HepG2 (cell line): ENCODE data around the gene PRKCD. TPM values are rescaled to one million over a fixed set of nuclear protein-coding genes. Genes with fewer than 3 reads are reported as not detected.

Experiments
- ATAC-seq: fragments of 200-7000 bp; cut with Tn5 transposase; 3 replicates; pipeline ENCODE4 v1.9.1; 2020; ENCODE audit warnings: mild to moderate bottlenecking, moderate library complexity
- BruUV-seq: library from RNA; stranded (reverse); fragments of 400-500 nt; replicated peaks from 2 replicates; lab custom pipeline; 2021; lab: Mats Ljungman, UMichigan
- CTCF ChIA-PET: fragments of 300-600 bp; formaldehyde crosslinking; extraction: SDS; loops from one replicate; lab custom pipeline; 2021; ENCODE audit warnings: low total read pairs, inconsistent platforms, low intra/inter-chr PET ratio; lab: Yijun Ruan, JAX
- POLR2A ChIA-PET: fragments of 350-600 bp; sonication (Branson Sonifier 250); formaldehyde crosslinking; loops from one replicate; lab custom pipeline; 2020; ENCODE audit warnings: antibody characterized with exemption, inconsistent platforms; lab: Yijun Ruan, JAX
- DNase-seq: peaks from one replicate; pipeline ENCODE4 v3.0.0-alpha.2; 2015; ENCODE audit warnings: low spot score
- FAIRE-seq: peaks from 3 replicates; lab custom pipeline; 2011; peaks lifted over from hg19 to GRCh38; lab: Jason Lieb, UNC
- H2AFZ ChIP-seq: one replicate; pipeline ENCODE4 v1.6.1; 2011; ENCODE audit warnings: low read length, inconsistent platforms
- H3K27ac ChIP-seq: fragments of 300-600 bp; 3 replicates; pipeline ENCODE4 v1.8.0; 2011; ENCODE audit warnings: mixed run types, mild to moderate bottlenecking, mixed read lengths, low read length, inconsistent platforms; ENCODE audit not compliant: insufficient read depth; ENCODE audit errors: extremely low read length
- H3K27me3 ChIP-seq, 2 experiments: fragments of 200-600 bp in 1 of 2; 2 replicates in 1 of 2; 3 replicates in 1 of 2; pipeline versions ENCODE4 v1.6.0 to v1.8.0; 2011; ENCODE audit warnings: low read length in 2 of 2, mild to moderate bottlenecking in 2 of 2, moderate library complexity in 2 of 2, inconsistent platforms in 1 of 2; ENCODE audit not compliant: insufficient read depth in 2 of 2, control insufficient read depth in 1 of 2
- H3K36me3 ChIP-seq, 2 experiments: fragments of 200-600 bp in 1 of 2; replicated peaks in 1 of 2; 2 replicates in 1 of 2; 3 replicates in 1 of 2; pipeline versions ENCODE4 v1.5.1 to v1.8.0; 2011; ENCODE audit warnings: low read length in 2 of 2, inconsistent platforms in 1 of 2; ENCODE audit not compliant: insufficient read depth in 2 of 2, control insufficient read depth in 1 of 2
- H3K4me1 ChIP-seq: 2 replicates; pipeline ENCODE4 v1.5.1; 2012; ENCODE audit warnings: low read length, inconsistent platforms; ENCODE audit not compliant: insufficient read depth
- H3K4me2 ChIP-seq: 2 replicates; pipeline ENCODE4 v1.6.0; 2011; ENCODE audit warnings: low read depth, low read length, inconsistent platforms
- H3K4me3 ChIP-seq, 3 experiments: fragments of 200-600 bp in 1 of 3; sonication (generic), shearing (Covaris generic) in 1 of 3; replicated peaks in 1 of 3; 2 replicates each; pipeline ENCODE4 v1.5.1; 2011 to 2016; ENCODE audit warnings: low read length in 3 of 3, inconsistent platforms in 2 of 3, low read depth in 2 of 3, mild to moderate bottlenecking in 2 of 3, control low read depth in 1 of 3, mixed read lengths in 1 of 3; ENCODE audit not compliant: insufficient read depth in 1 of 3
- H3K79me2 ChIP-seq: one replicate; pipeline ENCODE4 v1.6.1; 2011; ENCODE audit warnings: low read length, inconsistent platforms; ENCODE audit not compliant: insufficient read depth
- H3K9ac ChIP-seq: 2 replicates; pipeline ENCODE4 v1.6.0; 2011; ENCODE audit warnings: mild to moderate bottlenecking, low read depth, low read length, inconsistent platforms; ENCODE audit not compliant: insufficient read depth
- H3K9me3 ChIP-seq: 2 replicates; pipeline ENCODE4 v1.5.1; 2012; ENCODE audit warnings: mild to moderate bottlenecking, low read length
- H4K20me1 ChIP-seq: 2 replicates; pipeline ENCODE4 v1.6.0; 2011; ENCODE audit warnings: inconsistent platforms, mild to moderate bottlenecking, low read length, moderate library complexity; ENCODE audit not compliant: insufficient read depth
- GLI4 ChIP-seq: sonication (generic); formaldehyde crosslinking; IDR thresholded peaks from 2 replicates; pipeline ENCODE4 v1.5.1; 2020; ENCODE audit warnings: missing genetic modification reagents, mild to moderate bottlenecking, moderate library complexity, borderline replicate concordance
- HMG20B ChIP-seq: conservative IDR thresholded peaks from 2 replicates; pipeline ENCODE4 v1.6.1; 2016; ENCODE audit warnings: missing genetic modification reagents, missing compliant biosample characterization
- HMGA1 ChIP-seq: sonication (generic); formaldehyde crosslinking; conservative IDR thresholded peaks from 2 replicates; pipeline ENCODE4 v1.4.0; 2020; ENCODE audit warnings: missing genetic modification reagents
- RAD21 ChIP-seq: fragments of 450-650 bp; formaldehyde crosslinking; IDR thresholded peaks from 2 replicates; pipeline ENCODE4 v1.5.0; 2020; ENCODE audit warnings: mild to moderate bottlenecking
- RARA ChIP-seq: IDR thresholded peaks from 2 replicates; pipeline ENCODE4 v1.6.1; 2016; ENCODE audit warnings: missing genetic modification reagents, missing compliant biosample characterization
- SYNCRIP ChIP-seq: fragments of 200-400 bp; formaldehyde crosslinking; IDR thresholded peaks from 2 replicates; pipeline ENCODE4 v1.6.1; 2018; ENCODE audit warnings: mild to moderate bottlenecking, low read depth, low read length; ENCODE audit not compliant: insufficient read depth
- TCF7 ChIP-seq: sonication (generic); IDR thresholded peaks from 2 replicates; pipeline ENCODE4 v1.6.1; 2016; ENCODE audit warnings: antibody characterized with exemption, low read depth
- ZEB1 ChIP-seq: IDR thresholded peaks from 2 replicates; pipeline ENCODE4 v1.6.1; 2012; ENCODE audit warnings: mild to moderate bottlenecking, low read depth, inconsistent platforms; ENCODE audit not compliant: insufficient replicate concordance
- ZNF556 ChIP-seq: sonication (generic); formaldehyde crosslinking; IDR thresholded peaks from 2 replicates; pipeline ENCODE4 v1.4.0; 2020; ENCODE audit warnings: mild to moderate bottlenecking, missing genetic modification reagents, borderline replicate concordance
- ZNF776 ChIP-seq: sonication (generic); formaldehyde crosslinking; IDR thresholded peaks from 2 replicates; pipeline ENCODE4 v1.4.0; 2020; ENCODE audit warnings: mild to moderate bottlenecking, missing genetic modification reagents
- ZNF780A ChIP-seq: sonication (generic); formaldehyde crosslinking; IDR thresholded peaks from 2 replicates; pipeline ENCODE4 v1.8.0; 2022; ENCODE audit warnings: mild to moderate bottlenecking, missing genetic modification reagents, moderate library complexity
- WGBS: methylation state at CpG from one replicate; pipeline ENCODE4 v1.1.6; 2017; ENCODE audit warnings: low lambda C conversion rate; 5-methylcytosine and 5-hydroxymethylcytosine counted together
- in situ Hi-C: cut with HindIII; loops from 2 replicates; pipeline ENCODE4 v1.10.0; 2017; ENCODE audit warnings: low pct_unique_long_range_greater_than_20kb; ENCODE audit not compliant: extremely low pct_ligation_motif_present
- intact Hi-C: fragments of 100-400 bp; cut with micrococcal nuclease; formaldehyde crosslinking; loops from one replicate; pipeline ENCODE4 v1.10.0; 2022; ENCODE audit not compliant: unreplicated experiment
- polyA plus RNA-seq, 8 experiments: library from polyadenylated mRNA; depleted of rRNA in 3 of 8; stranded (reverse) in 7 of 8; unstranded in 1 of 8; fragments of >200 nt; fragmentation: Illumina TruSeq in 4 of 8; extraction: Trizol in 4 of 8; gene quantifications; 2 replicates each; pipeline versions ENCODE4 v1.2.1 to v1.2.3, GENCODE V29; 2011 to 2016; ENCODE audit warnings: low read depth in 4 of 8, missing spikeins in 1 of 8, mixed read lengths in 1 of 8; ENCODE audit not compliant: insufficient read depth in 1 of 8
- total RNA-seq, 5 experiments: library from RNA; depleted of rRNA; stranded (reverse); fragments of >200 nt; fragmentation: Illumina TruSeq; extraction: Trizol; gene quantifications; 2 replicates each; pipeline ENCODE4 v1.2.3, GENCODE V29; 2016; ENCODE audit warnings: low read depth in 1 of 5
- TF ChIP-seq, protein P1 (sequence below): IDR thresholded peaks from 2 replicates; pipeline ENCODE4 v1.6.1; 2016; ENCODE audit warnings: missing compliant biosample characterization, missing genetic modification reagents, borderline replicate concordance
- TF ChIP-seq, protein P2 (sequence below): sonication (generic); formaldehyde crosslinking; IDR thresholded peaks from 2 replicates; pipeline ENCODE4 v1.8.1; 2023; ENCODE audit warnings: mild to moderate bottlenecking, moderate library complexity, missing genetic modification reagents

The PRKCD gene
- total and polyA plus RNA-seq, 2 of the 13 experiments (the other 11 are each of a cell fraction or from before 2014, with no cell fraction given) = 1.6 to 40.7 TPM

DNA sequence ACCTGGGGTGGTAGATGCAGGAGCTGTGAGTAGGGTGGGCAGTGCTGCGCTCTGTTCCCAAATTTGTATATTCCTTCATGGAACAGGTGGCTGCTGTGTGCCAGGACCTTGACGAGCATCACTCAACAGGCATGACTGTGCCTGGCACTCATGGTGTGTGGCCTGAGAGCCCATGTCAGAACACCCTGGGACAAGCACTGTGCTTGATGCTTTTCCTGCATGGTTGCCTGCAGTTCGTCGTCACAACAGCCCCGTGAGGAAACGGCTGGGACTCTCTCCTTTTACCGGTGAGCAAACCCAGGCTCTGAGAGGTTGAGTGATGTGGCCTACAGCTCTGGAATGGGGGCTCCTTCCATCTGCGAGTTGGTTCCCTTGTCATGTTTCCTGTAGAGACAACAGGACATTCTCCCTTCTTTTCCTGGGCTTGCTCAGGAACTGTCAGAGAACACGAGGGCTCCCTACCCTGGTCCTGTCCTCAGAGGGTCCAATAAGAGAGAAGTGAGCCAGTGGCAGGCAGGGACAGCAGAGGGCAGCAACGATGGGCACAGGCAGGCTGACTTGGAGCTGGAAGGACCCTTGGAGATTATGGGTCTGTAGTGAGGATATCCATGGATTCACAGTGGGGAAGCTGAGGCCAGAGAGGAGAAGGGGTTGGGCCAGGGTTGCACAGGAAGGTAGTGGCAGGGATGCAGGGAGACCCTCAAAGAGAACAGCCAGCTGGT lies 37.4 kb downstream of the PRKCD start (continued):
- TF ChIP-seq ZNF776 (CRISPR knock-in tag) (no peak), SYNCRIP (no peak), GLI4 (CRISPR knock-in tag) (no peak), ZNF556 (CRISPR knock-in tag) (no peak)
- TF ChIP-seq, protein P1, sequence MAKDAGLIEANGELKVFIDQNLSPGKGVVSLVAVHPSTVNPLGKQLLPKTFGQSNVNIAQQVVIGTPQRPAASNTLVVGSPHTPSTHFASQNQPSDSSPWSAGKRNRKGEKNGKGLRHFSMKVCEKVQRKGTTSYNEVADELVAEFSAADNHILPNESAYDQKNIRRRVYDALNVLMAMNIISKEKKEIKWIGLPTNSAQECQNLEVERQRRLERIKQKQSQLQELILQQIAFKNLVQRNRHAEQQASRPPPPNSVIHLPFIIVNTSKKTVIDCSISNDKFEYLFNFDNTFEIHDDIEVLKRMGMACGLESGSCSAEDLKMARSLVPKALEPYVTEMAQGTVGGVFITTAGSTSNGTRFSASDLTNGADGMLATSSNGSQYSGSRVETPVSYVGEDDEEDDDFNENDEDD (CRISPR knock-in tag) = no peak

DNA sequence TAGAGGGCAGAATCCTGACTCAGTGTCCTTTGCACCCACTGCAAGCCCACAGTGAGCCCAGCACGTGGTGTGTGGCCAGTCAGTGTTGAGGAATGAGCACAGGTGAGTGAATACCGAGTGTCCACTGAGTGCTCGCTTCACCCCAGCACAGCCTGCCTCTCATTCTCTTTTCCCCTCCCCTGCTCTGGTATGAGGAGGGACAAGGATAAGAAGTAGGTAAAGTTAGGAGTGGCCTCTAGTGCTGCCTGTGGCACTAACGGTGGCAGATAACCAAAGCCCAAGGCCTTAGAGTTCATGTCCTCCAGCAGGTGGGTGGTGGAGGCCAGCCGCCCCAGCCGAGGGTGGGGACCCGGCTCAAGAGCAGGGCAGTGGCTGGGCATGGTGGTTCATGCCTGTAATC lies 38.0 kb downstream of the PRKCD start:
- ATAC-seq (no peak), FAIRE-seq (no peak), DNase-seq (no peak)
- Histone ChIP-seq H3K4me2 (0 out of 2 replicates have a peak overlapping the region, but pooled peaks have one; percentile 54), H3K4me3 (no peak overlapping the region), H3K4me1 (peaks cover 36% of the 10 kb centered on the region), H3K27me3 (no peaks in the 10 kb centered on the region), H3K9ac (no peak overlapping the region), H4K20me1 (no peaks in the 10 kb centered on the region), H3K36me3 (no peaks in the 10 kb centered on the region), H3K79me2 (no peaks in the 10 kb centered on the region), H3K27ac (no peak overlapping the region), H2AFZ (no peak overlapping the region), H3K9me3 (no peaks in the 10 kb centered on the region)
- intact Hi-C loops = loop anchor here (5.0 kb wide), 1 partner anchor 513 kb away; no protein-coding TSS in a partner anchor
- POLR2A ChIA-PET = interaction anchor here (1.1 kb wide), 1 partner anchor 22 kb away, joined by 4 read pairs; no protein-coding TSS in a partner anchor
- 73% methylated on average over 7 of the region's 7 CpGs for WGBS
- in situ Hi-C loops = loop anchor here (5.0 kb wide), 1 partner anchor 67 kb away; the partner anchor contains the start of gene RFT1
- BruUV-seq = no TSS peak
- CTCF ChIA-PET = interaction anchor here (0.9 to 1.4 kb wide), 2 partner anchors 64 to 85 kb away, joined by 3 to 4 read pairs; no protein-coding TSS in a partner anchor
- no peak for TF ChIP-seq RARA (CRISPR knock-in tag)
- TF ChIP-seq, protein P2, sequence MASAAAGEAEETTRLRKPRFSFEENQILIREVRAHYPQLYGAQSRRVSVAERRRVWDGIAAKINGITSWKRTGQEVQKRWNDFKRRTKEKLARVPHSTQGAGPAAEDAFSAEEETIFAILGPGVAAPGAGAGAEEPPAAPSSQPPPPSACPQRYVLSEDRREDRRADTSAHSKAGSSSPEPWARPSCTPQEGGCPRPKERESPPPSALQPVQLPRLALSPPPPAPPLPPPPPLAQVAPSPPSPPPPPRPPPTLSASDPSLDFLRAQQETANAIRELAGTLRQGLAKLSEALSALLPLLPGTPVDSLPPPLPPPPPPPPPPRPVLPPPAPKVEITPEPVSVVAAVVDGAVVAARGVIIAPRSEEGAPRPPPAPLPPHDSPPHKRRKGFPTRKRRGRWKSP = no peak
- TF ChIP-seq RAD21 (CRISPR knock-in tag) = no peak
- no peak for TF ChIP-seq TCF7
- TF ChIP-seq HMG20B (CRISPR knock-in tag) = no peak
- TF ChIP-seq ZNF780A (CRISPR knock-in tag) = no peak
- no peak for TF ChIP-seq HMGA1
- no peak for TF ChIP-seq ZEB1
